GM23338 (cell line): Measurements from ENCODE around the gene FMN2. TPM values are rescaled to one million over a fixed set of nuclear protein-coding genes. Genes with fewer than 3 reads are reported as not detected.

ENCODE experiments used
- ATAC-seq: fragments of 200-7000 bp; cut with Tn5 transposase; 3 replicates; pipeline ENCODE4 v1.9.1; 2020
- DNase-seq: peaks from one replicate; pipeline ENCODE4 v3.0.0-alpha.2; 2015; ENCODE audit warnings: low spot score
- H2AFZ ChIP-seq: fragments of 200-600 bp; sonication (generic); 2 replicates; pipeline ENCODE4 v1.8.0; 2016; ENCODE audit warnings: antibody characterized with exemption, mild to moderate bottlenecking, moderate library complexity
- H3F3A ChIP-seq: fragments of 200-600 bp; sonication (generic); replicated peaks from 2 replicates; pipeline ENCODE4 v1.8.0; 2017; ENCODE audit warnings: antibody characterized with exemption, mixed run types, low read depth
- H3K27ac ChIP-seq: fragments of 200-600 bp; sonication (generic); 2 replicates; pipeline ENCODE4 v1.6.1; 2016; ENCODE audit warnings: low read depth
- H3K27me3 ChIP-seq: fragments of 200-600 bp; sonication (generic); 2 replicates; pipeline ENCODE4 v1.8.0; 2016; ENCODE audit warnings: mild to moderate bottlenecking, mixed run types, moderate library complexity; ENCODE audit not compliant: insufficient read depth
- H3K36me3 ChIP-seq: fragments of 200-600 bp; sonication (generic); 2 replicates; pipeline ENCODE4 v1.8.0; 2016; ENCODE audit warnings: mild to moderate bottlenecking; ENCODE audit not compliant: insufficient read depth
- H3K4me1 ChIP-seq: fragments of 200-600 bp; sonication (generic); 2 replicates; pipeline ENCODE4 v1.8.0; 2016; ENCODE audit warnings: mild to moderate bottlenecking, moderate library complexity; ENCODE audit not compliant: insufficient read depth
- H3K4me2 ChIP-seq: fragments of 200-600 bp; sonication (generic); 2 replicates; pipeline ENCODE4 v1.7.1; 2017; ENCODE audit warnings: mixed run types
- H3K4me3 ChIP-seq: fragments of 200-600 bp; sonication (generic); 2 replicates; pipeline ENCODE4 v1.6.1; 2016; ENCODE audit warnings: mixed run types
- H3K79me2 ChIP-seq: fragments of 200-600 bp; sonication (generic); replicated peaks from 2 replicates; pipeline ENCODE4 v1.8.0; 2017; ENCODE audit warnings: mild to moderate bottlenecking; ENCODE audit not compliant: insufficient read depth
- H3K9me2 ChIP-seq: fragments of 200-600 bp; sonication (generic); 2 replicates; pipeline ENCODE4 v1.8.0; 2017; ENCODE audit not compliant: insufficient read depth
- H4K20me1 ChIP-seq: fragments of 200-600 bp; sonication (generic); replicated peaks from 2 replicates; pipeline ENCODE4 v1.8.0; 2017; ENCODE audit warnings: mild to moderate bottlenecking; ENCODE audit not compliant: insufficient read depth
- H3K27ac Mint-ChIP-seq: 2 replicates; pipeline ENCODE4 v1.8.0; 2020; ENCODE audit warnings: inconsistent platforms, mild to moderate bottlenecking, moderate library complexity, mixed read lengths
- H3K27me3 Mint-ChIP-seq: 3 replicates; pipeline ENCODE4 v1.8.0; 2022; ENCODE audit warnings: low read depth, mild to moderate bottlenecking, moderate library complexity, mixed read lengths, inconsistent platforms; ENCODE audit not compliant: insufficient read depth, poor library complexity
- H3K36me3 Mint-ChIP-seq: 3 replicates; pipeline ENCODE4 v1.8.0; 2021; ENCODE audit warnings: low read depth, mild to moderate bottlenecking, inconsistent platforms, moderate library complexity, mixed read lengths
- H3K4me1 Mint-ChIP-seq: 3 replicates; pipeline ENCODE4 v1.8.0; 2020; ENCODE audit warnings: mild to moderate bottlenecking, inconsistent platforms, mixed read lengths
- H3K4me3 Mint-ChIP-seq: 3 replicates; pipeline ENCODE4 v1.8.0; 2021; ENCODE audit warnings: moderate library complexity, mild to moderate bottlenecking, inconsistent platforms, mixed read lengths
- H3K9me3 Mint-ChIP-seq: 3 replicates; pipeline ENCODE4 v1.8.0; 2020; ENCODE audit warnings: moderate library complexity, mild to moderate bottlenecking, inconsistent platforms, mixed read lengths
- EZH2 ChIP-seq: fragments of 200-600 bp; sonication (generic); IDR thresholded peaks from one replicate; pipeline ENCODE4 v1.8.0; 2017; ENCODE audit warnings: antibody characterized with exemption, mild to moderate bottlenecking, low read depth; ENCODE audit not compliant: unreplicated experiment
- JUNB ChIP-seq: IDR thresholded peaks from one replicate; pipeline ENCODE4 v1.6.1; 2016; ENCODE audit warnings: antibody characterized with exemption; ENCODE audit not compliant: unreplicated experiment
- NANOG ChIP-seq: IDR thresholded peaks from 2 replicates; pipeline ENCODE4 v1.6.1; 2016; ENCODE audit warnings: antibody characterized with exemption, borderline replicate concordance
- ZNF114 ChIP-seq: fragments of 250-450 bp; sonication (Bioruptor Pico); IDR thresholded peaks from 2 replicates; pipeline ENCODE4 v1.5.0; 2020; ENCODE audit warnings: mild to moderate bottlenecking, moderate library complexity
- ZNF462 ChIP-seq: fragments of 250-450 bp; sonication (Bioruptor Pico); IDR thresholded peaks from 2 replicates; pipeline ENCODE4 v1.5.0; 2020; ENCODE audit warnings: mild to moderate bottlenecking, moderate library complexity
- polyA plus RNA-seq: library from polyadenylated mRNA; unstranded; fragments of >200 nt; fragmentation: Nextera tagmentation; extraction: Ambion mirVana; gene quantifications from 2 replicates; pipeline ENCODE4 v1.2.1, GENCODE V29; 2016
- total RNA-seq: library from RNA; depleted of rRNA; stranded (reverse); fragments of >200 nt; shearing (Covaris generic); gene quantifications from 2 replicates; pipeline ENCODE4 v1.2.3, GENCODE V29; 2014
- TF ChIP-seq, protein P1 (sequence below), 2 experiments: fragments of 200-600 bp in 1 of 2; sonication (generic) in 1 of 2; conservative IDR thresholded peaks; 2 replicates each; pipeline versions ENCODE4 v1.5.1 to v1.6.1; 2016 to 2017; ENCODE audit warnings: antibody characterized with exemption in 2 of 2, low read depth in 2 of 2, mild to moderate bottlenecking in 2 of 2, moderate library complexity in 1 of 2
- TF ChIP-seq, protein P2 (sequence below): IDR thresholded peaks from one replicate; pipeline ENCODE4 v1.6.1; 2018; ENCODE audit warnings: antibody characterized with exemption; ENCODE audit not compliant: unreplicated experiment

The FMN2 gene
- total and polyA plus RNA-seq, 2 experiments from 2014 or later: 1.5 to 2.5 TPM

- H3K4me3 ChIP-seq: no peak overlapping the region
- DNase-seq (peak; percentile 58), ATAC-seq (no peak)
- no peak overlapping the region for H2AFZ ChIP-seq
- no peak overlapping the region for H3K4me2 ChIP-seq
- Mint-ChIP-seq H3K4me3 (no peak overlapping the region), H3K9me3 (no peaks in the 10 kb centered on the region), H3K27me3 (peaks cover 6% of the 10 kb centered on the region), H3K36me3 (no peaks in the 10 kb centered on the region), H3K27ac (no peak overlapping the region), H3K4me1 (no peaks in the 10 kb centered on the region)
- no peaks in the 10 kb centered on the region for H3K36me3 ChIP-seq
- TF ChIP-seq, protein P1, sequence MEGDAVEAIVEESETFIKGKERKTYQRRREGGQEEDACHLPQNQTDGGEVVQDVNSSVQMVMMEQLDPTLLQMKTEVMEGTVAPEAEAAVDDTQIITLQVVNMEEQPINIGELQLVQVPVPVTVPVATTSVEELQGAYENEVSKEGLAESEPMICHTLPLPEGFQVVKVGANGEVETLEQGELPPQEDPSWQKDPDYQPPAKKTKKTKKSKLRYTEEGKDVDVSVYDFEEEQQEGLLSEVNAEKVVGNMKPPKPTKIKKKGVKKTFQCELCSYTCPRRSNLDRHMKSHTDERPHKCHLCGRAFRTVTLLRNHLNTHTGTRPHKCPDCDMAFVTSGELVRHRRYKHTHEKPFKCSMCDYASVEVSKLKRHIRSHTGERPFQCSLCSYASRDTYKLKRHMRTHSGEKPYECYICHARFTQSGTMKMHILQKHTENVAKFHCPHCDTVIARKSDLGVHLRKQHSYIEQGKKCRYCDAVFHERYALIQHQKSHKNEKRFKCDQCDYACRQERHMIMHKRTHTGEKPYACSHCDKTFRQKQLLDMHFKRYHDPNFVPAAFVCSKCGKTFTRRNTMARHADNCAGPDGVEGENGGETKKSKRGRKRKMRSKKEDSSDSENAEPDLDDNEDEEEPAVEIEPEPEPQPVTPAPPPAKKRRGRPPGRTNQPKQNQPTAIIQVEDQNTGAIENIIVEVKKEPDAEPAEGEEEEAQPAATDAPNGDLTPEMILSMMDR (conservative IDR thresholded peaks at IDR 0.05; ENCODE audit: low read depth in 2 of 2): peak; percentile 56 to 89
- no peak for TF ChIP-seq NANOG
- no peak overlapping the region for H3K27ac ChIP-seq
- H3K4me1 ChIP-seq: no peaks in the 10 kb centered on the region
- H3F3A ChIP-seq: no peaks in the 10 kb centered on the region
- no peaks in the 10 kb centered on the region for H3K27me3 ChIP-seq
- H4K20me1 ChIP-seq: no peaks in the 10 kb centered on the region; the same call in 1 of the 2 replicates
- H3K79me2 ChIP-seq: no peaks in the 10 kb centered on the region
- H3K9me2 ChIP-seq: no peaks in the 10 kb centered on the region
Observed at GRCh38 chr1:240149484-240150094, 57.9 kb downstream of the FMN2 start.

GRCh38 chr1:240151136-240151735 lies 59.6 kb downstream of the FMN2 start:
- Histone ChIP-seq H3F3A (no peaks in the 10 kb centered on the region), H3K27ac (no peak overlapping the region), H2AFZ (no peak overlapping the region), H3K4me2 (no peak overlapping the region), H3K4me1 (no peaks in the 10 kb centered on the region), H3K27me3 (no peaks in the 10 kb centered on the region), H3K36me3 (no peaks in the 10 kb centered on the region), H3K9me2 (no peaks in the 10 kb centered on the region), H4K20me1 (no peaks in the 10 kb centered on the region; the same call in 1 of the 2 replicates), H3K4me3 (no peak overlapping the region), H3K79me2 (no peaks in the 10 kb centered on the region)
- no peak for DNase-seq
- ATAC-seq: no peak
- H3K4me1 Mint-ChIP-seq: no peaks in the 10 kb centered on the region
- H3K27ac Mint-ChIP-seq: no peak overlapping the region
- no peaks in the 10 kb centered on the region for H3K36me3 Mint-ChIP-seq
- no peak overlapping the region for H3K4me3 Mint-ChIP-seq
- peaks cover 6% of the 10 kb centered on the region for H3K27me3 Mint-ChIP-seq
- H3K9me3 Mint-ChIP-seq: no peaks in the 10 kb centered on the region
- TF ChIP-seq NANOG: no peak
- TF ChIP-seq EZH2: no peak
- TF ChIP-seq ZNF462: no peak
- no peak for TF ChIP-seq JUNB
- TF ChIP-seq, protein P2, sequence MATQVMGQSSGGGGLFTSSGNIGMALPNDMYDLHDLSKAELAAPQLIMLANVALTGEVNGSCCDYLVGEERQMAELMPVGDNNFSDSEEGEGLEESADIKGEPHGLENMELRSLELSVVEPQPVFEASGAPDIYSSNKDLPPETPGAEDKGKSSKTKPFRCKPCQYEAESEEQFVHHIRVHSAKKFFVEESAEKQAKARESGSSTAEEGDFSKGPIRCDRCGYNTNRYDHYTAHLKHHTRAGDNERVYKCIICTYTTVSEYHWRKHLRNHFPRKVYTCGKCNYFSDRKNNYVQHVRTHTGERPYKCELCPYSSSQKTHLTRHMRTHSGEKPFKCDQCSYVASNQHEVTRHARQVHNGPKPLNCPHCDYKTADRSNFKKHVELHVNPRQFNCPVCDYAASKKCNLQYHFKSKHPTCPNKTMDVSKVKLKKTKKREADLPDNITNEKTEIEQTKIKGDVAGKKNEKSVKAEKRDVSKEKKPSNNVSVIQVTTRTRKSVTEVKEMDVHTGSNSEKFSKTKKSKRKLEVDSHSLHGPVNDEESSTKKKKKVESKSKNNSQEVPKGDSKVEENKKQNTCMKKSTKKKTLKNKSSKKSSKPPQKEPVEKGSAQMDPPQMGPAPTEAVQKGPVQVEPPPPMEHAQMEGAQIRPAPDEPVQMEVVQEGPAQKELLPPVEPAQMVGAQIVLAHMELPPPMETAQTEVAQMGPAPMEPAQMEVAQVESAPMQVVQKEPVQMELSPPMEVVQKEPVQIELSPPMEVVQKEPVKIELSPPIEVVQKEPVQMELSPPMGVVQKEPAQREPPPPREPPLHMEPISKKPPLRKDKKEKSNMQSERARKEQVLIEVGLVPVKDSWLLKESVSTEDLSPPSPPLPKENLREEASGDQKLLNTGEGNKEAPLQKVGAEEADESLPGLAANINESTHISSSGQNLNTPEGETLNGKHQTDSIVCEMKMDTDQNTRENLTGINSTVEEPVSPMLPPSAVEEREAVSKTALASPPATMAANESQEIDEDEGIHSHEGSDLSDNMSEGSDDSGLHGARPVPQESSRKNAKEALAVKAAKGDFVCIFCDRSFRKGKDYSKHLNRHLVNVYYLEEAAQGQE: no peak
- TF ChIP-seq ZNF114 (CRISPR knock-in tag): no peak
